ENCODE results near the gene LAPTM5.

GRCh38 chr1:30794260-30794659, 36.7 kb upstream of the LAPTM5 start:
- no peak for TF ChIP-seq CTCF (IDR thresholded peaks at IDR 0.05)
- TF ChIP-seq EP300 (IDR thresholded peaks at IDR 0.05) = no peak
- TF ChIP-seq POLR2AphosphoS5 (IDR thresholded peaks at IDR 0.05) = no peak
- no peak for TF ChIP-seq POLR2A (IDR thresholded peaks at IDR 0.05)

Measured in gastroesophageal sphincter (tissue), 3 donors.